MM.1S (cell line): ENCODE results near the gene CPNE7.

Source experiments
- DNase-seq: peaks from one replicate; pipeline ENCODE4 v3.0.0-alpha.2; 2015
- H2AFZ ChIP-seq: fragments of 300-600 bp; sonication (generic); 2 replicates; pipeline ENCODE4 v1.6.0; 2016; ENCODE audit warnings: antibody characterized with exemption, low read length
- H3F3A ChIP-seq: fragments of 300-600 bp; sonication (generic); 2 replicates; pipeline ENCODE4 v1.6.1; 2016; ENCODE audit warnings: mild to moderate bottlenecking, antibody characterized with exemption, low read length, moderate library complexity, mixed read lengths; ENCODE audit not compliant: insufficient read depth
- H3K27ac ChIP-seq: fragments of 300-600 bp; sonication (generic); 2 replicates; pipeline ENCODE4 v1.5.1; 2016; ENCODE audit warnings: mild to moderate bottlenecking, low read length
- H3K27me3 ChIP-seq: fragments of 300-600 bp; sonication (generic); replicated peaks from 2 replicates; pipeline ENCODE4 v1.6.0; 2016; ENCODE audit warnings: low read length; ENCODE audit not compliant: insufficient read depth
- H3K36me3 ChIP-seq: fragments of 300-600 bp; sonication (generic); replicated peaks from 2 replicates; pipeline ENCODE4 v1.6.1; 2016; ENCODE audit warnings: mild to moderate bottlenecking, low read length, mixed read lengths; ENCODE audit not compliant: insufficient read depth
- H3K4me1 ChIP-seq: fragments of 300-600 bp; sonication (generic); 2 replicates; pipeline ENCODE4 v1.6.1; 2016; ENCODE audit warnings: low read length, mixed read lengths
- H3K4me2 ChIP-seq: fragments of 300-600 bp; sonication (generic); 2 replicates; pipeline ENCODE4 v1.6.0; 2016; ENCODE audit warnings: low read depth, low read length
- H3K4me3 ChIP-seq: fragments of 300-600 bp; sonication (generic); 2 replicates; pipeline ENCODE4 v1.5.1; 2016; ENCODE audit warnings: low read length, mixed read lengths
- H3K79me2 ChIP-seq: fragments of 300-600 bp; sonication (generic); 2 replicates; pipeline ENCODE4 v1.6.1; 2016; ENCODE audit warnings: mixed run types, low read length, mixed read lengths
- H3K9ac ChIP-seq: fragments of 300-600 bp; sonication (generic); 2 replicates; pipeline ENCODE4 v1.6.1; 2016; ENCODE audit warnings: low read length, mixed read lengths
- H3K9me2 ChIP-seq: fragments of 300-600 bp; sonication (generic); replicated peaks from 2 replicates; pipeline ENCODE4 v1.6.1; 2016; ENCODE audit warnings: mild to moderate bottlenecking, low read length, mixed read lengths; ENCODE audit not compliant: insufficient read depth
- H3K9me3 ChIP-seq: fragments of 300-600 bp; sonication (generic); replicated peaks from 2 replicates; pipeline ENCODE4 v1.6.1; 2016; ENCODE audit warnings: mild to moderate bottlenecking, low read length, mixed read lengths; ENCODE audit not compliant: insufficient read depth
- H4K20me1 ChIP-seq: fragments of 300-600 bp; sonication (generic); 2 replicates; pipeline ENCODE4 v1.6.1; 2016; ENCODE audit warnings: mild to moderate bottlenecking, low read length, moderate library complexity, mixed read lengths; ENCODE audit not compliant: insufficient read depth
- CTCF ChIP-seq: fragments of 300-600 bp; sonication (generic); IDR thresholded peaks from 2 replicates; pipeline ENCODE4 v1.5.1; 2016; ENCODE audit warnings: antibody characterized with exemption, low read length, mixed read lengths
- EZH2 ChIP-seq: fragments of 300-600 bp; sonication (generic); optimal IDR thresholded peaks from 2 replicates; pipeline ENCODE3; 2017; ENCODE audit warnings: low read depth, mild to moderate bottlenecking, antibody characterized with exemption, low read length, mixed read lengths
- EZH2phosphoT487 ChIP-seq: fragments of 300-600 bp; sonication (generic); IDR thresholded peaks from 2 replicates; pipeline ENCODE4 v1.6.1; 2018; ENCODE audit warnings: antibody characterized with exemption, low read length

Gene CPNE7

GRCh38 chr16:89617036-89617435, 41.5 kb downstream of the CPNE7 start:
- Histone ChIP-seq H3K27ac (no peak overlapping the region), H3K79me2 (no peaks in the 10 kb centered on the region), H3K36me3 (no peaks in the 10 kb centered on the region), H2AFZ (no peak overlapping the region), H3K4me2 (no peak overlapping the region), H3K9me2 (no peaks in the 10 kb centered on the region), H3F3A (no peaks in the 10 kb centered on the region), H3K4me3 (no peak overlapping the region), H3K4me1 (peaks cover 10% of the 10 kb centered on the region; the same call in 1 of the 2 replicates), H4K20me1 (no peaks in the 10 kb centered on the region), H3K27me3 (no peaks in the 10 kb centered on the region), H3K9ac (no peak overlapping the region), H3K9me3 (no peaks in the 10 kb centered on the region)
- DNase-seq: no peak
- TF ChIP-seq EZH2: no peak
- TF ChIP-seq EZH2phosphoT487: no peak
- no peak for TF ChIP-seq CTCF

GRCh38 chr16:89618109-89618998, 42.8 kb downstream of the CPNE7 start:
- Histone ChIP-seq H2AFZ (no peak overlapping the region), H4K20me1 (no peaks in the 10 kb centered on the region), H3K4me2 (no peak overlapping the region), H3K27me3 (peaks cover 6% of the 10 kb centered on the region), H3K9me2 (no peaks in the 10 kb centered on the region), H3K4me3 (no peak overlapping the region), H3K79me2 (no peaks in the 10 kb centered on the region), H3K4me1 (0 out of 2 replicates have a peak, but pooled peaks cover 4% of the 10 kb centered on the region), H3K36me3 (no peaks in the 10 kb centered on the region), H3F3A (no peaks in the 10 kb centered on the region), H3K9me3 (no peaks in the 10 kb centered on the region), H3K27ac (no peak overlapping the region), H3K9ac (no peak overlapping the region)
- TF ChIP-seq EZH2 (no peak), EZH2phosphoT487 (no peak)
- DNase-seq: no peak

GRCh38 chr16:89619840-89620239, 44.3 kb downstream of the CPNE7 start:
- Histone ChIP-seq H3K9me2 (no peaks in the 10 kb centered on the region), H3F3A (no peaks in the 10 kb centered on the region), H3K9me3 (no peaks in the 10 kb centered on the region), H3K79me2 (no peaks in the 10 kb centered on the region), H3K27me3 (peaks cover 16% of the 10 kb centered on the region), H3K4me1 (no peaks in the 10 kb centered on the region), H3K27ac (no peak overlapping the region), H2AFZ (no peak overlapping the region), H3K9ac (no peak overlapping the region), H3K4me2 (no peak overlapping the region), H3K36me3 (no peaks in the 10 kb centered on the region), H4K20me1 (no peaks in the 10 kb centered on the region), H3K4me3 (no peak overlapping the region)
- DNase-seq: no peak
- TF ChIP-seq EZH2: no peak
- TF ChIP-seq CTCF: no peak
- TF ChIP-seq EZH2phosphoT487: no peak

- no peak overlapping the region for H3K4me3 ChIP-seq
- no peaks in the 10 kb centered on the region for H3F3A ChIP-seq
- no peak overlapping the region for H3K4me2 ChIP-seq
- H4K20me1 ChIP-seq: no peaks in the 10 kb centered on the region
- H3K9me3 ChIP-seq: no peaks in the 10 kb centered on the region
- no peak overlapping the region for H2AFZ ChIP-seq
- no peak for TF ChIP-seq EZH2
- TF ChIP-seq CTCF: no peak
- TF ChIP-seq EZH2phosphoT487: no peak
- H3K27me3 ChIP-seq: peaks cover 21% of the 10 kb centered on the region
- no peak overlapping the region for H3K27ac ChIP-seq
- H3K79me2 ChIP-seq: no peaks in the 10 kb centered on the region
- no peak overlapping the region for H3K9ac ChIP-seq
- no peaks in the 10 kb centered on the region for H3K9me2 ChIP-seq
- no peaks in the 10 kb centered on the region for H3K4me1 ChIP-seq
- no peak for DNase-seq
- H3K36me3 ChIP-seq: no peaks in the 10 kb centered on the region
Measured at GRCh38 chr16:89620406-89620841, 44.9 kb downstream of the CPNE7 start.
